ENCODE measurements around the gene TMEM163.
"Not testable (repeated sequence)": the region's sequence is repeated elsewhere in the genome, so short reads cannot be mapped to it uniquely, and the experiment has no call there.

Gene TMEM163

DNA sequence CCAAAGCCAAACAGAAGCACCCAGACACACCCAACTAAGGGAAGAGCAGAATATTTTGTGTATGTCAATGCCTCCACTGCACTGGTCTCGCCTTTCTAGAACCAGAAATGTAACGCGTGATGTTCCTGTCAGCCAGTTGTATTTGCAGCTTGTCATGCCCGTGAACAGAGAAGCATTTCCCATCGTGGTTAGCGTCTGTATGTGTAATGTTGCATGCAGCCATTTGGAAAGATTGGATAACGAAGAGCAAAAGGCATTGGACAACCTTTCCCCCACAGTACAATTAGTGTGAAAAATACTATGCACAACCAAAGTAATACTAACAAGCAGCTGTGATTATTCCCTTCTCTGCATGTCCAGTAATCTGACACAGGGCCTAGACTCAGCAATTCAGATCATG lies 140.5 kb downstream of the TMEM163 start:
- Histone ChIP-seq H3K79me2 (ENCODE audit: control insufficient read depth, insufficient read depth, low read length, unreplicated experiment) (no peaks in the 10 kb centered on the region), H3K4me3 (ENCODE audit: low read depth, low read length) (no peak overlapping the region), H3K4me1 (ENCODE audit: control insufficient read depth, insufficient read depth, low read length, unreplicated experiment) (no peaks in the 10 kb centered on the region), H3K27me3 (ENCODE audit: insufficient read depth, low read length) (peaks cover 7% of the 10 kb centered on the region; the same call in 1 of the 2 replicates), H3K27ac (ENCODE audit: low read depth, low read length) (no peak overlapping the region), H2AFZ (ENCODE audit: low read length, unreplicated experiment) (no peak overlapping the region), H3K36me3 (ENCODE audit: insufficient read depth, low read length) (no peaks in the 10 kb centered on the region)

DNA sequence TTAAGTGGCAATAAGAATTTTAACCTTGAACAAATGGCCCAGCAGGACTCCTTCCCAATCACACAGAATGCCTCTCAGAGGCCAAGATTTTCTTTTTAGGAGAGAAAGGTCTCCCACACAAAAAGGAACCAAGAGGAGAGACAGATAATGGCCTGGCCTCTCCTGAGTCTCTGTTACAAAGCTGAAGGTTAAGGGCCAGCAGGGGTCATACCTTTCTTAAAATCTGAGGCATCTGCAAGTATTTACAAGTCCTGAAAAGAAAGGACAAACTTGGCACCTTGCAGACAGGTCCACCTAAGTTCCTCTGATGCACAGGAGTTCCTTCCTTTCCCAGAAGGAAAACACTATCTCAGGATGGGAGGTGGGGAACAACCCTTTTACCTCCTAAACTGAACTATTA lies 142.3 kb downstream of the TMEM163 start:
- Histone ChIP-seq H3K27ac (ENCODE audit: low read depth, low read length) (no peak overlapping the region), H3K4me1 (ENCODE audit: control insufficient read depth, insufficient read depth, low read length, unreplicated experiment) (no peaks in the 10 kb centered on the region), H2AFZ (ENCODE audit: low read length, unreplicated experiment) (no peak overlapping the region), H3K36me3 (ENCODE audit: insufficient read depth, low read length) (no peaks in the 10 kb centered on the region), H3K4me3 (ENCODE audit: low read depth, low read length) (no peak overlapping the region), H3K27me3 (ENCODE audit: insufficient read depth, low read length) (peaks cover 7% of the 10 kb centered on the region; the same call in 1 of the 2 replicates), H3K79me2 (ENCODE audit: control insufficient read depth, insufficient read depth, low read length, unreplicated experiment) (no peaks in the 10 kb centered on the region)

DNA sequence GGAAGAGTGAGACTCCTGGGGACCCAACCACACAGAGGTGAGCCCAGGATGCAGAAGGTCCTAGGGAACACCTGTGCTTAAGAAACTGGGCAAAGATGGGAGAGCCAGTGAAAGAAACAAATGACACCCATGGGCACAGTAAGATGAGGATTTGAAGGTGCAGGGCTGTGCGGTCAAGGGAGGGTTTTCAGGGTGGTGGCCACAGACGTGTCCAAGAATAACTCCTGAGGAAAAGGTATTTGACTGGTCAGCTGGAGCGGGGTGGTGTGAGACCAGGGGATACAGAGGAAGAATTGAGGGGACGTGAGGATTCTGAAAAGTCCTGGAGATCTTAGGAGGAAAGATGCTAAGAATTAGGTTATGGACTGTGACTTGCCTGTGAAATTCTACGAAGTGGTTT lies 142.9 kb downstream of the TMEM163 start:
- Histone ChIP-seq H3K4me3 (ENCODE audit: low read depth, low read length) (no peak overlapping the region), H2AFZ (ENCODE audit: low read length, unreplicated experiment) (no peak overlapping the region), H3K4me1 (ENCODE audit: control insufficient read depth, insufficient read depth, low read length, unreplicated experiment) (no peaks in the 10 kb centered on the region), H3K36me3 (ENCODE audit: insufficient read depth, low read length) (no peaks in the 10 kb centered on the region), H3K79me2 (ENCODE audit: control insufficient read depth, insufficient read depth, low read length, unreplicated experiment) (no peaks in the 10 kb centered on the region), H3K27ac (ENCODE audit: low read depth, low read length) (no peak overlapping the region), H3K27me3 (ENCODE audit: insufficient read depth, low read length) (peaks cover 7% of the 10 kb centered on the region; the same call in 1 of the 2 replicates)

DNA sequence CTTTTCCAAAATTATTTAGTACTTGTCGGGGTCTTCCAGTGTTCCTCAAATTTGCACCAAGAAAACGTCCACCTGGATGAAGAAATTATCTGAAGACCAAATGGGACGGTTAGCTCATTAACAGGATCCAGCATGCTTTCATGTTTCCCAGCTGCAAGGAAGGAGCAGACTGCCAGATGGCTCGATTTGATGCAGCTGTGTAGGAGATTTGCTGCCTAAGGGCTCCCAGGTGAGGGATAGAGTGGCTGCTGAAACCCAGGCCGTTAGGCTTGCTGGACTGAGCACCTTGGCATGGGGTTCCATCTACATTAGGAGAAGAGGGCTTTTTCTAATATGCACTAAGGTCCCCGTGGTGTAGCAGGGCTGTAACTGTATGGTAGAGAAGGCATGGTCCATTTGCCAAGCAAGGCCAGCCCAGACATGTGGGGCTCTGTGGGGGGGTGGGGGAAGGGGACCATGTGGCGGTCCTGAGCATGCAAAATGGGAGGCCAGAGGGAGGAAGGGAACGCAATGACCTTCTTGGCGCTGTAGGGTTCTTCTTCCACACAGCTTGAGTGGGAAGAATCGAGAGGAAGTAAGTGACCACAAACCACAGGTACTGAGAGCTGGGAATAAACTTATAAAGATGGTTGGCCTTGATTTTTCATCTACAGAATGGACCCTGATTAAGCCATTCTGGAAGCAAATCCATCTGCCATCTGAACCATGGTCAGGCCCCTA lies 144.0 kb downstream of the TMEM163 start:
- H2AFZ ChIP-seq (ENCODE audit: low read length, unreplicated experiment) = no peak overlapping the region
- H3K79me2 ChIP-seq (ENCODE audit: control insufficient read depth, insufficient read depth, low read length, unreplicated experiment) = no peaks in the 10 kb centered on the region
- no peak overlapping the region for H3K27ac ChIP-seq (ENCODE audit: low read depth, low read length)
- no peaks in the 10 kb centered on the region for H3K36me3 ChIP-seq (ENCODE audit: insufficient read depth, low read length)
- no peak overlapping the region for H3K4me3 ChIP-seq (ENCODE audit: low read depth, low read length)
- H3K27me3 ChIP-seq (ENCODE audit: insufficient read depth, low read length) = peaks cover 7% of the 10 kb centered on the region
- no peaks in the 10 kb centered on the region for H3K4me1 ChIP-seq (ENCODE audit: control insufficient read depth, insufficient read depth, low read length, unreplicated experiment)

DNA sequence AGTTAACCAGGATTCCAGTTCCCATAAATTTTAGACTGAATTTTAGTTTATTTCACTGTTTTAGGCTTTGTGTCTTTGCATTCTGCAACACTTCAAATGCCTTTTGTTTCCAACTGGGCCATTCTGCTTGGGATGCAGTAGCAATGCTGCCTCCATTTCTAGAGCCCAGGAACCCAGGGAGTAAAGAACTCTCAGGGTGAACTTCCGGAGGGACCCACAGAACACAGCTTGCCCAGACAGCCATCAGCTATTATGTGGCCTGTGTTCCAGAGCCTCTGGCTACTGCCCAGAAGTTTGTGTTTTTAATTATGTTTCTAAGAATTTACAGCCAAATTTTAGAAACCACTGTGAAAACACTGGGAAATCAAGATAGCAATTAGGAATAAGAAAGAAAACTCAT lies 145.1 kb downstream of the TMEM163 start:
- H3K4me1 ChIP-seq (ENCODE audit: control insufficient read depth, insufficient read depth, low read length, unreplicated experiment) = no peaks in the 10 kb centered on the region
- no peak overlapping the region for H3K4me3 ChIP-seq (ENCODE audit: low read depth, low read length)
- no peaks in the 10 kb centered on the region for H3K36me3 ChIP-seq (ENCODE audit: insufficient read depth, low read length)
- no peaks in the 10 kb centered on the region for H3K79me2 ChIP-seq (ENCODE audit: control insufficient read depth, insufficient read depth, low read length, unreplicated experiment)
- no peak overlapping the region for H2AFZ ChIP-seq (ENCODE audit: low read length, unreplicated experiment)
- no peak overlapping the region for H3K27ac ChIP-seq (ENCODE audit: low read depth, low read length)
- H3K27me3 ChIP-seq (ENCODE audit: insufficient read depth, low read length) = peaks cover 7% of the 10 kb centered on the region

DNA sequence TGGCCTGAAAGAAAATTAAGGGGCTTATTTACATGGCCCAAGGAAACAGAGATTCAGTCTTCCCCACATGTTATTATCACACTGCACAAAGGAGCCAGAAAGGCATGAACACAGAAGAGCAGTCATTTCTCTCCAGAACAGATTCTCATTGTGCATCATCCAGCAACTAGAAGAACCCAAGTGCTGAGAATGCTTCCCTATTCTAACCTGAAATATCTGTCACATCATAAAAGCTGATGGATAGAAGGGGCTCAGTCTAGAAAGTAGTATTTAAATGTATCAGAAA lies 145.8 kb downstream of the TMEM163 start:
- no peak overlapping the region for H3K4me3 ChIP-seq (ENCODE audit: low read depth, low read length)
- no peaks in the 10 kb centered on the region for H3K36me3 ChIP-seq (ENCODE audit: insufficient read depth, low read length)
- H3K79me2 ChIP-seq (ENCODE audit: control insufficient read depth, insufficient read depth, low read length, unreplicated experiment) = no peaks in the 10 kb centered on the region
- no peak overlapping the region for H3K27ac ChIP-seq (ENCODE audit: low read depth, low read length)
- no peaks in the 10 kb centered on the region for H3K4me1 ChIP-seq (ENCODE audit: control insufficient read depth, insufficient read depth, low read length, unreplicated experiment)
- no peak overlapping the region for H2AFZ ChIP-seq (ENCODE audit: low read length, unreplicated experiment)
- H3K27me3 ChIP-seq (ENCODE audit: insufficient read depth, low read length) = peaks cover 7% of the 10 kb centered on the region

DNA sequence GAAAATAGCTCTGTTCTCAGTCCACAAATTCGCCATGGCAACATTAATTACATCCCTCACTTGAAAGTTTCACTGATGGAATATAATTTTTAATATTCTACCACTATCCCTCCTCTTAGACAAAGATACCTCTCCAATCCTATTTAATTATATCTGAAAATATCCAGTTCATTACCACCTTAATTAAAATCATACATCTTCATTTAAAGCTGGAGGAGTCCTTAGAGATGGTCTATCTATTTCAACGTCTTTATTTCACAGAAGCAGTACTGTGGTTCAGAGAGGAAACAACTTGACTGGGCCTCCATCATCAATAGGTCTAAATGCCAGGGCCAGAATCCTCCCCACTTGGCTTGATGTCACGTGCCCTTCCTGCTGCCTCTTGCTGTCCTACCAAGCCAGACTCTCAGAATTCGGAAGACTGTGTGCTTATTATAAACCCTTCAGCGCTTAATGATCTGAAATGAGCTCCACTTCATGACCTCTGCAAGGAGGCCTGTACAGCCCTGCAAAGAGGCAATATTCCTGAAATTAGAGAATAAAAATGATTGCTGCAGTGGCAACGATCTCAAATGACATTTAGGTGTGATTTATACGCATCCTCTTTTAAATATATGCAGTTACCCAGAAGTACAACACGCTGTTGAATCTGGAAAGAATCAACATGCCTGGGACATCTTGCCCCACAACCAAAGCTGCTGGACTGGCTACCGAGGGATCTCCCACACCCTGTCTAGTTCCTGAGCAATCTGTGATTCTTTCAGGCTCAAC lies 146.3 kb downstream of the TMEM163 start:
- no peaks in the 10 kb centered on the region for H3K4me1 ChIP-seq (ENCODE audit: control insufficient read depth, insufficient read depth, low read length, unreplicated experiment)
- no peaks in the 10 kb centered on the region for H3K79me2 ChIP-seq (ENCODE audit: control insufficient read depth, insufficient read depth, low read length, unreplicated experiment)
- no peaks in the 10 kb centered on the region for H3K36me3 ChIP-seq (ENCODE audit: insufficient read depth, low read length)
- H3K27me3 ChIP-seq (ENCODE audit: insufficient read depth, low read length) = peaks cover 7% of the 10 kb centered on the region
- no peak overlapping the region for H3K27ac ChIP-seq (ENCODE audit: low read depth, low read length)
- H2AFZ ChIP-seq (ENCODE audit: low read length, unreplicated experiment) = no peak overlapping the region
- H3K4me3 ChIP-seq (ENCODE audit: low read depth, low read length) = no peak overlapping the region

DNA sequence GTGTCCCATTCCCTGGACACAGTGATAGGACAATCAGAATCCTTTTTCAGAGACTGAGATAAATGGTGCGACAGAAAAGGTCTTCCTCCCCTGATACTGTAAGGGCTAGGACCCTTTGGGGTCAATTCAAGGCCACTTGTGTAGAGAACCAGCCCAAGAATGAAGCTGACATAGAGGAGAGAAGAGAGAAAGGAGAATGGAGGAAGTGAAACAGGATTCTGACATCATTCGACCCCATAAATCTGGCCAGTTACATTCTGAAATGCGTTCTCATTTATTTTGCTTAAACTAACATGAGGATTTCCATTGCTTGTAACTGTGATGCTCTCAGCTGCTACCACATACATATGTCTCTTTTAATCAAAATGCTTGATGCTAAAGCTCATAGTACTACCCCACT lies 148.1 kb downstream of the TMEM163 start:
- H3K36me3 ChIP-seq (ENCODE audit: insufficient read depth, low read length) = no peaks in the 10 kb centered on the region
- H3K4me3 ChIP-seq (ENCODE audit: low read depth, low read length) = no peak overlapping the region
- H2AFZ ChIP-seq (ENCODE audit: low read length, unreplicated experiment) = no peak overlapping the region
- peaks cover 6% of the 10 kb centered on the region for H3K27me3 ChIP-seq (ENCODE audit: insufficient read depth, low read length)
- no peaks in the 10 kb centered on the region for H3K4me1 ChIP-seq (ENCODE audit: control insufficient read depth, insufficient read depth, low read length, unreplicated experiment)
- H3K79me2 ChIP-seq (ENCODE audit: control insufficient read depth, insufficient read depth, low read length, unreplicated experiment) = no peaks in the 10 kb centered on the region
- H3K27ac ChIP-seq (ENCODE audit: low read depth, low read length) = no peak overlapping the region

DNA sequence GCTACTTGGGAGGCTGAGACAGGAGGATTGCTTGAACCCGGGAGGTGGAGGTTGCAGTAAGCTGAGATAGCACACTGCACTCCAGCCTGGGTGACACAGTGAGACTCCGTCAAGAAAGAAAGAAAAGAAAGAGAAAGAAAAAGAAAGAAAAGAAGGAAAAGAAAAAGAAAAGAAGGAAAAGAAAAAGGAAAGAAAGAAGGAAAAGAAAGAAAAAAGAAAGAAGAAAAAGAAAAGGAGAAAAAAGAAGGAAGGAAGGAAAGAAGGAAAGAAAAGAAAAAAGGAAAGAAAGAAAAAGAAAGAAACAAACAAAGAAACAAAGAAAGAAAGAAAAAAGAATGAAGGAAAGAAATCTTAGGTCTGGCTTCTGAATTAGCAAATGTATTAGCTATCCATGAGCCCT lies 150.4 kb downstream of the TMEM163 start:
- Histone ChIP-seq H3K4me1 (ENCODE audit: control insufficient read depth, insufficient read depth, low read length, unreplicated experiment) (no peaks in the 10 kb centered on the region), H3K36me3 (ENCODE audit: insufficient read depth, low read length) (no peaks in the 10 kb centered on the region), H3K27ac (ENCODE audit: low read depth, low read length) (no peak overlapping the region), H3K27me3 (ENCODE audit: insufficient read depth, low read length) (peaks cover 8% of the 10 kb centered on the region), H2AFZ (ENCODE audit: low read length, unreplicated experiment) (no peak overlapping the region), H3K79me2 (ENCODE audit: control insufficient read depth, insufficient read depth, low read length, unreplicated experiment) (no peaks in the 10 kb centered on the region), H3K4me3 (ENCODE audit: low read depth, low read length) (no peak overlapping the region)

DNA sequence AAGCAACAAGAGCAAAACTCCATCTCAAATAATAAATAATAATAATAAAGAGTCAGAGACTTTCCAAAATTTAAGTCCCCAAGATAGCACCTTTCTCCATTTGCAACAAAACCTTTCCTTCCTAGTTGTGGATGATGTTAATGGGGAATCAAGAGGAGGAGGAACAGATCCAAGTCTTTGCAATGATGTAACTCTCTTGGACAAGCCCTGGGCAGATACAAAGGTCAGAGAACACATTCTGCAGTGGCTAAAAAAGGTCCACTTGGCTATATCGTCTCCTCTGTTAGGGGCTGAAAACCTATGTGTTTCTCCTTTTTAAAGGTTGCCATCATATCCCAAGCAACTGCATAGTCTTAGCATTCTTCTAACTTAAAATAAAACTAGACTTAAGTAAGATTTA lies 151.1 kb downstream of the TMEM163 start:
- no peaks in the 10 kb centered on the region for H3K79me2 ChIP-seq (ENCODE audit: control insufficient read depth, insufficient read depth, low read length, unreplicated experiment)

DNA sequence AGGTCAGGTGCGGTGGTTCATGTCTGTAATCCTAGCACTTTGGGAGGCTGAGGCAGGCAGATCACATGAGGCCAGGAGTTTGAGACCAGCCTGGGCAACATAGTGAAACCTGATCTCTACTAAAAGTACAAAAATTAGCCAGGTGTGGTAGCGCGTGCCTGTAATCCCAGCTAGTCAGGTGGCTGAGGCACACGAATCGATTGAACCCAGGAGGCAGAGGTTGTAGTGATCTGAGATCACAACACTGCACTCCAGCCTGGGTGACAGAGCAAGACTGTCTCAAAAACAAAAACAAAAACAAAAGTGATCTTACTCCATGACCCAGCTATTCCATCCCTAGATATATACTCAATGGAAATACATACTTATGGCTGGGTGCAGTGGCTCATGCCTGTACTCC lies 153.8 kb downstream of the TMEM163 start:
- not testable (repeated sequence) for H3K79me2 ChIP-seq (ENCODE audit: control insufficient read depth, insufficient read depth, low read length, unreplicated experiment); H3K36me3 ChIP-seq (ENCODE audit: insufficient read depth, low read length); H3K27ac ChIP-seq (ENCODE audit: low read depth, low read length); H2AFZ ChIP-seq (ENCODE audit: low read length, unreplicated experiment); H3K27me3 ChIP-seq (ENCODE audit: insufficient read depth, low read length); H3K4me3 ChIP-seq (ENCODE audit: low read depth, low read length); H3K4me1 ChIP-seq (ENCODE audit: control insufficient read depth, insufficient read depth, low read length, unreplicated experiment)

More for the DNA sequence above, 151.1 kb downstream of the TMEM163 start:
- Histone ChIP-seq H3K27ac (ENCODE audit: low read depth, low read length) (no peak overlapping the region), H2AFZ (ENCODE audit: low read length, unreplicated experiment) (no peak overlapping the region), H3K27me3 (ENCODE audit: insufficient read depth, low read length) (peaks cover 8% of the 10 kb centered on the region), H3K36me3 (ENCODE audit: insufficient read depth, low read length) (no peaks in the 10 kb centered on the region), H3K4me3 (ENCODE audit: low read depth, low read length) (no peak overlapping the region), H3K4me1 (ENCODE audit: control insufficient read depth, insufficient read depth, low read length, unreplicated experiment) (no peaks in the 10 kb centered on the region)

Measured in ACC112 (cell line).